GM18909 (cell line): Measurements from ENCODE around the gene RNU6-1.

Experiments
- ATAC-seq: cut with Tn5 transposase; IDR thresholded peaks from one replicate; pipeline ENCODE4 v1.9.1; 2021; ENCODE audit warnings: mild to moderate bottlenecking; ENCODE audit not compliant: unreplicated experiment, poor library complexity

RNU6-1 gene

GRCh38 chr15:67805008-67805665 is 34.7 kb downstream of the RNU6-1 start:
- no peak for ATAC-seq

GRCh38 chr15:67803996-67804843 is 35.6 kb downstream of the RNU6-1 start:
- ATAC-seq = no peak

- ATAC-seq = no peak
These were observed 36.5 kb downstream of the RNU6-1 start for GRCh38 chr15:67803299-67803698.

- no peak for ATAC-seq
These were observed 37.6 kb downstream of the RNU6-1 start for GRCh38 chr15:67801926-67802914.

GRCh38 chr15:67801142-67801541 is 38.7 kb downstream of the RNU6-1 start:
- ATAC-seq = no peak

GRCh38 chr15:67799801-67800205 is 40.0 kb downstream of the RNU6-1 start:
- ATAC-seq = no peak

- ATAC-seq = no peak
These were observed 43.4 kb downstream of the RNU6-1 start for GRCh38 chr15:67796196-67797127.

- no peak for ATAC-seq
These were observed 44.8 kb downstream of the RNU6-1 start for GRCh38 chr15:67794832-67795574.

- ATAC-seq = no peak
These were observed 47.4 kb downstream of the RNU6-1 start for GRCh38 chr15:67792250-67792942.

- ATAC-seq = no peak
These were observed 49.1 kb downstream of the RNU6-1 start for GRCh38 chr15:67790610-67791319.
